ENCODE results near the gene LEUTX. TPM values are rescaled to one million over a fixed set of nuclear protein-coding genes. Genes with fewer than 3 reads are reported as not detected.

LEUTX gene
- total RNA-seq, 1 donor from 2014 or later, result not detected

GRCh38 chr19:39831679-39832078 is 53.0 kb downstream of the LEUTX start:
- Mint-ChIP-seq H3K27me3 (no peaks in the 10 kb centered on the region), H3K9me3 (no peaks in the 10 kb centered on the region), H3K4me3 (peak overlapping the region; percentile 96), H3K4me1 (ENCODE audit: unreplicated experiment) (peaks cover 23% of the 10 kb centered on the region), H3K36me3 (peaks cover 39% of the 10 kb centered on the region), H3K27ac (peak overlapping the region; percentile 82)
- DNase-seq (ENCODE audit: extremely low spot score, unreplicated experiment), result no peak
- TF ChIP-seq, protein P1, sequence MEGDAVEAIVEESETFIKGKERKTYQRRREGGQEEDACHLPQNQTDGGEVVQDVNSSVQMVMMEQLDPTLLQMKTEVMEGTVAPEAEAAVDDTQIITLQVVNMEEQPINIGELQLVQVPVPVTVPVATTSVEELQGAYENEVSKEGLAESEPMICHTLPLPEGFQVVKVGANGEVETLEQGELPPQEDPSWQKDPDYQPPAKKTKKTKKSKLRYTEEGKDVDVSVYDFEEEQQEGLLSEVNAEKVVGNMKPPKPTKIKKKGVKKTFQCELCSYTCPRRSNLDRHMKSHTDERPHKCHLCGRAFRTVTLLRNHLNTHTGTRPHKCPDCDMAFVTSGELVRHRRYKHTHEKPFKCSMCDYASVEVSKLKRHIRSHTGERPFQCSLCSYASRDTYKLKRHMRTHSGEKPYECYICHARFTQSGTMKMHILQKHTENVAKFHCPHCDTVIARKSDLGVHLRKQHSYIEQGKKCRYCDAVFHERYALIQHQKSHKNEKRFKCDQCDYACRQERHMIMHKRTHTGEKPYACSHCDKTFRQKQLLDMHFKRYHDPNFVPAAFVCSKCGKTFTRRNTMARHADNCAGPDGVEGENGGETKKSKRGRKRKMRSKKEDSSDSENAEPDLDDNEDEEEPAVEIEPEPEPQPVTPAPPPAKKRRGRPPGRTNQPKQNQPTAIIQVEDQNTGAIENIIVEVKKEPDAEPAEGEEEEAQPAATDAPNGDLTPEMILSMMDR (conservative IDR thresholded peaks at IDR 0.05), result no peak

DNA sequence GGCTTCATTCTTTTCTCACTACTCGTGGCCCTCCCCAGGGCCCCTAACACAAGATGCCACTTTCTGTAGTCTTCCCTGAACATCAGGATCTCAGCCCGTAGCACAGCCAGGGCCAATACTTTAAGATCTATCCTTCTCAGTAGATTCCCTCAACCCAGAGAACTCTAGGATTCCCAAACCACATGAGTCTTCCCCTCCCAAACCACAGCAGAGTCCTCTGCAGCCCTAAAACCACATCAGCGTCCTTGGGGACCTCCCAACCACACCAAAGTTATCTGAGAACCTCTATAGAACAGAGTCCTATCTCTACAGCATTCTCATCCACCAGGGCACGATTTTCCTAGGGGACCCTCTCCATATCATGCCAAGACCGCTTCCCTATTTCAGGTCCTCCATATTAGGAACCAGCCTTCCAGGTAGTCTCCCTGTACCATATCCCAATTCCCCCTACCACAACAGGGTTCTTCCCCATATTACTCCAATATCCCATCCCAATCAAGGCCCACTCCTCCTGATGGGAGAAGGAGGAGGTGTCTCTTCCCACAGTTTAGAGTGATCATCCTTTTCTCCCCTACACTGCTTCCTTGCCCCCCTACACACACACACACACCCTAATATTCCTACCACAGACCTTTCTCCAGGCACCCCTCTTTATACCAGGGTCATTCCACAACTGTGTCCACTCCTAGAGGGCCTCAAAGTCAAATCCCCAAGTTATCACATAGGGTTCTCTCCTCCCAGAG is 53.9 kb downstream of the LEUTX start:
- TF ChIP-seq, protein P1 (conservative IDR thresholded peaks at IDR 0.05), result no peak
- no peaks in the 10 kb centered on the region for H3K9me3 Mint-ChIP-seq
- peak overlapping the region; percentile 96 for H3K4me3 Mint-ChIP-seq
- peak overlapping the region; percentile 82 for H3K27ac Mint-ChIP-seq
- no peak for DNase-seq (ENCODE audit: extremely low spot score, unreplicated experiment)
- H3K27me3 Mint-ChIP-seq, result no peaks in the 10 kb centered on the region
- H3K36me3 Mint-ChIP-seq, result peaks cover 42% of the 10 kb centered on the region
- peaks cover 23% of the 10 kb centered on the region for H3K4me1 Mint-ChIP-seq (ENCODE audit: unreplicated experiment)

- peak overlapping the region; percentile 82 for H3K27ac Mint-ChIP-seq
- TF ChIP-seq, protein P1 (conservative IDR thresholded peaks at IDR 0.05), result no peak
- H3K27me3 Mint-ChIP-seq, result no peaks in the 10 kb centered on the region
- H3K9me3 Mint-ChIP-seq, result no peaks in the 10 kb centered on the region
- peaks cover 23% of the 10 kb centered on the region for H3K4me1 Mint-ChIP-seq (ENCODE audit: unreplicated experiment)
- peak overlapping the region; percentile 96 for H3K4me3 Mint-ChIP-seq
- DNase-seq (ENCODE audit: extremely low spot score, unreplicated experiment), result no peak
- H3K36me3 Mint-ChIP-seq, result peaks cover 42% of the 10 kb centered on the region
Measured at GRCh38 chr19:39833160-39833463, 54.5 kb downstream of the LEUTX start.

DNA sequence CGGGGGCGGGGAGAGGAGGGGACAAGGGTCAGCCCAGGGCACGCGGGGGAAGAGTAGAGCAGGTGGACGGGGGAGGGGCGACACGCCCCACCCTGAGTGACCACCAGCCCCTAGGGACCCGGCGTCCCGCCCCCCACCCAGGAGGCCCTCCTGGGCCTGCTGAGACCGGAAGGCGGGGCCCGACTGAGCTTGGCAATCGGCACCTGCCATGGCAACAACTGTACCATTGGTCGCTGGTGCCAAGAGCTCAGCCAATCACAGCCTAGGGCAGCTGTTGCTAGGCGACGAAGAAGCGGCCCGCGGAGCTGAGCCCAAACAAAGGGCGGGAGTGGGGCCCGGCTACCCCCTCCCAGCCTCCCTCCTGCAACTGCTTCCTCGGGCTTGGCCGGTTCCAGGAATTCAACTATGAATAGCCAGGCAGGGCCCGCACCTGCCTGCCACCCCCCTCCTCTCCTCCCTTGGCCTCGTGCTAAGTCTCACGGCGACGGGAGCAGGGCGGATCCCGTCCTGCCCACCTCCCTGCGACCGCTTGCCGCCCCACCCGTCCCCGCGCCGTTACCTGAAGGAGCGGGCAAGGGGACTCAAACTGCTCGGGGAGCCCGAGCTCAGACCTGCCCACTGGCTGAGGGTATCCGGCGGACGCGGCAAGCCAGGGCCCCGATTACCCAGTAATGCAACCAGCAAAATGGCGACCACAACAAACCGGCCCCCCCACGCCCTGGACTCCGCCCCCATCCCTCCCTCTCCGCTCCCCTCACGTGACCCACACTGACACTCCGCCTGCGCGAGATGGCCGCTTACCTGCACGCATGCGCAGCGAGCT is 55.0 kb downstream of the LEUTX start, which contains the start of gene DYRK1B:
Gene DYRK1B (minus strand): TSS at position 699 of the 823 bp plus-strand sequence. CDS start 2,295 bp downstream, outside the sequence.
- Mint-ChIP-seq H3K4me3 (peak within 1 kb of the TSS; percentile 96), H3K27ac (peak within 1 kb of the TSS; percentile 93), H3K4me1 (ENCODE audit: unreplicated experiment) (peaks cover 23% of the 10 kb centered on the region), H3K36me3 (peaks cover 40% of the 10 kb centered on the region), H3K9me3 (no peaks in the 10 kb centered on the region), H3K27me3 (no peaks in the 10 kb centered on the region)
- TF ChIP-seq, protein P1 (conservative IDR thresholded peaks at IDR 0.05), result no peak
- DNase-seq (ENCODE audit: extremely low spot score, unreplicated experiment), result peak; percentile 97

DNA sequence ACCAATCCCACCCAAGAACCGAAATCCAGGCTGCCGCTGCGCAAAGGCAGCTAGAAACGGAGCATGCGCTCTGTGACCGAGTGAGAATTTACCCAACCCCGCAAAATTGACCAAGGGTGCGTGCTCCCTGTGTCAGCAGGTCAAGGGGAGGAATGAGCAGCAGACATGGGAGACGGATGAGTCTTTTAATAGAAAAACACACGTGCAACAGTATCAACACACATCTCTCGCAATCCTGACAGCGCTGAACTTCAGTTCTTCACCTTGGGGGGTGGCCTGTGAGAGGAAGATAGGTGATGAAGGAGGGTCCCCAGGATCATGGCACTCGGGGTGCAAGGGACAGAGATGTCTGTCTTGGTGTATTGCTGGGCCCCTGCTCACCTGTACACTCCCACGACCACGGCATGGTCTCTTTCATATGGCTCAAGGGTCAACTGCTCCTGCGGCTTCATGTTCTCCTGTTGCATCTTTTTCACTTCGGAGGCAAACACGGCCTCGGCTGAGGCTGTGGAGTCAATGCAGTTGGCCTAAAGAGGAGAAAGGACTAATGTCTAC is 55.7 kb downstream of the LEUTX start:
- Mint-ChIP-seq H3K27me3 (no peaks in the 10 kb centered on the region), H3K4me1 (ENCODE audit: unreplicated experiment) (peaks cover 25% of the 10 kb centered on the region), H3K9me3 (no peaks in the 10 kb centered on the region), H3K4me3 (peak overlapping the region; percentile 87), H3K36me3 (peaks cover 37% of the 10 kb centered on the region), H3K27ac (peak overlapping the region; percentile 93)
- no peak for DNase-seq (ENCODE audit: extremely low spot score, unreplicated experiment)
- TF ChIP-seq, protein P1 (conservative IDR thresholded peaks at IDR 0.05), result no peak

Small RNA genes lying within 50 kb of the gene (microRNA-seq; reads per million reads assigned to microRNA genes)
- not detected for gene MIR6719

Other genes starting within 250 kb of the LEUTX start
- gene EID2B, start 246.0 kb upstream of the LEUTX start, total RNA-seq (ENCODE audit: low replicate concordance), result 1.1 and 4.8 TPM in 2 replicates
- 15.3 and 19.2 TPM in 2 replicates for gene EID2, start 238.7 kb upstream of the LEUTX start, total RNA-seq (ENCODE audit: low replicate concordance)
- gene LGALS13, start 176.3 kb upstream of the LEUTX start, total RNA-seq (ENCODE audit: low replicate concordance), result not detected in 2 replicates
- not detected in 2 replicates for gene LGALS16, start 122.9 kb upstream of the LEUTX start, total RNA-seq (ENCODE audit: low replicate concordance)
- 0.48 TPM in 1 of 2 replicates, not detected in the other for gene LGALS14, start 74.4 kb upstream of the LEUTX start, total RNA-seq (ENCODE audit: low replicate concordance)
- not detected in 2 replicates for gene CLC, start 40.8 kb upstream of the LEUTX start, total RNA-seq (ENCODE audit: low replicate concordance)
- 43.1 and 49.3 TPM in 2 replicates for gene DYRK1B, start 55.3 kb downstream of the LEUTX start, total RNA-seq (ENCODE audit: low replicate concordance)
- 327 and 356 TPM in 2 replicates for gene FBL, start 67.5 kb downstream of the LEUTX start, total RNA-seq (ENCODE audit: low replicate concordance)
- 7.8 and 10.0 TPM in 2 replicates for gene FCGBP, start 155.8 kb downstream of the LEUTX start, total RNA-seq (ENCODE audit: low replicate concordance)
- 100 and 102 TPM in 2 replicates for gene PSMC4, start 192.3 kb downstream of the LEUTX start, total RNA-seq (ENCODE audit: low replicate concordance)
- 1.7 and 5.5 TPM in 2 replicates for gene ZNF546, start 218.2 kb downstream of the LEUTX start, total RNA-seq (ENCODE audit: low replicate concordance)

Measured in type B pancreatic cell (in vitro differentiated cells).